ENCODE data around the gene PTGER4.

PTGER4 gene

GRCh38 chr5:40675396-40676133 lies 4.2 kb upstream of the PTGER4 start:
- Histone ChIP-seq H3K9ac (ENCODE audit: low read depth, low read length, poor library complexity, severe bottlenecking) (peak overlapping the region; percentile 92), H3K9me3 (ENCODE audit: insufficient read depth, low read depth, low read length) (no peaks in the 10 kb centered on the region), H2AFZ (ENCODE audit: low read length) (no peak overlapping the region), H3K36me3 (ENCODE audit: insufficient read depth, low read length) (no peaks in the 10 kb centered on the region), H3K79me2 (ENCODE audit: insufficient read depth, low read length) (peaks cover 30% of the 10 kb centered on the region), H3K27me3 (ENCODE audit: insufficient read depth, low read length, poor library complexity, severe bottlenecking) (no peaks in the 10 kb centered on the region), H3K4me1 (ENCODE audit: insufficient read depth, low read length, poor library complexity, severe bottlenecking) (peaks cover 79% of the 10 kb centered on the region), H3F3A (ENCODE audit: low read depth) (peaks cover 7% of the 10 kb centered on the region), H3K4me2 (ENCODE audit: low read depth, low read length, poor library complexity, severe bottlenecking) (peak overlapping the region; percentile 86), H4K20me1 (ENCODE audit: insufficient read depth, low read length, poor library complexity, severe bottlenecking) (peaks cover 7% of the 10 kb centered on the region), H3K9me2 (replicated peaks; ENCODE audit: low read depth, low read length) (no peaks in the 10 kb centered on the region), H3K4me3 (ENCODE audit: low read length, poor library complexity, severe bottlenecking) (peak overlapping the region; percentile 94)
- TF ChIP-seq EZH2phosphoT487 (IDR thresholded peaks at IDR 0.05; ENCODE audit: borderline replicate concordance) (no peak), CTCF (conservative IDR thresholded peaks at IDR 0.05; ENCODE audit: low read length) (no peak)

- Histone ChIP-seq H2AFZ (ENCODE audit: low read length) (no peak overlapping the region), H3K4me3 (ENCODE audit: low read length, poor library complexity, severe bottlenecking) (peak overlapping the region; percentile 94), H3F3A (ENCODE audit: low read depth) (peaks cover 7% of the 10 kb centered on the region), H4K20me1 (ENCODE audit: insufficient read depth, low read length, poor library complexity, severe bottlenecking) (peaks cover 20% of the 10 kb centered on the region), H3K79me2 (ENCODE audit: insufficient read depth, low read length) (peaks cover 42% of the 10 kb centered on the region), H3K9me2 (replicated peaks; ENCODE audit: low read depth, low read length) (no peaks in the 10 kb centered on the region), H3K4me2 (ENCODE audit: low read depth, low read length, poor library complexity, severe bottlenecking) (peak overlapping the region; percentile 86), H3K27me3 (ENCODE audit: insufficient read depth, low read length, poor library complexity, severe bottlenecking) (no peaks in the 10 kb centered on the region), H3K9me3 (ENCODE audit: insufficient read depth, low read depth, low read length) (no peaks in the 10 kb centered on the region), H3K36me3 (ENCODE audit: insufficient read depth, low read length) (no peaks in the 10 kb centered on the region), H3K4me1 (ENCODE audit: insufficient read depth, low read length, poor library complexity, severe bottlenecking) (peaks cover 69% of the 10 kb centered on the region), H3K9ac (ENCODE audit: low read depth, low read length, poor library complexity, severe bottlenecking) (peak overlapping the region; percentile 92)
- TF ChIP-seq EZH2phosphoT487 (IDR thresholded peaks at IDR 0.05; ENCODE audit: borderline replicate concordance) (no peak), CTCF (conservative IDR thresholded peaks at IDR 0.05; ENCODE audit: low read length) (no peak)
These were observed 2.9 kb upstream of the PTGER4 start for GRCh38 chr5:40676613-40677343.

DNA sequence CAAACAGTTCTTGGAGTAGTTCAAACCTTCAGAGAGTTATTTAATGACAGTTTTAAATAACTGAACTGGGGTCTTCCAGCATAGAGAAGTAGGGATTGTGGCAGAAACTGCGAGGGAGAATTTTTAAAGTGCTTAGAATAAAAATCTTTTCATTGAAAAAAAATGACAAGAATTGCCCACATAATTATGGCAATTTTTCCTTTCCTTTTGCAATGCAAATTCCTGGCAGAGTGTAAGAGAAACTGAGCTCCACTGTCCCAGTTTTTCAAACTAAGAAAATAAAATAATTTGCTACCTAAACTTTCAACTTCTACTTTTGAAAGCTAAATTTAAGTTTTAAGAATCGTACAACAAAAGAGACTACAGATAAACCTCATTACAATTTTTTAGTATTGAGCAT lies 2.3 kb upstream of the PTGER4 start:
- Histone ChIP-seq H3K9me3 (ENCODE audit: insufficient read depth, low read depth, low read length) (no peaks in the 10 kb centered on the region), H3K4me2 (ENCODE audit: low read depth, low read length, poor library complexity, severe bottlenecking) (peak overlapping the region; percentile 86), H3K9ac (ENCODE audit: low read depth, low read length, poor library complexity, severe bottlenecking) (peak overlapping the region; percentile 92), H3K4me3 (ENCODE audit: low read length, poor library complexity, severe bottlenecking) (peak overlapping the region; percentile 94), H2AFZ (ENCODE audit: low read length) (no peak overlapping the region), H3K4me1 (ENCODE audit: insufficient read depth, low read length, poor library complexity, severe bottlenecking) (peaks cover 67% of the 10 kb centered on the region), H3K79me2 (ENCODE audit: insufficient read depth, low read length) (peaks cover 49% of the 10 kb centered on the region), H3K27me3 (ENCODE audit: insufficient read depth, low read length, poor library complexity, severe bottlenecking) (no peaks in the 10 kb centered on the region), H3F3A (ENCODE audit: low read depth) (peaks cover 7% of the 10 kb centered on the region), H3K9me2 (replicated peaks; ENCODE audit: low read depth, low read length) (no peaks in the 10 kb centered on the region), H4K20me1 (ENCODE audit: insufficient read depth, low read length, poor library complexity, severe bottlenecking) (peaks cover 26% of the 10 kb centered on the region), H3K36me3 (ENCODE audit: insufficient read depth, low read length) (peaks cover 4% of the 10 kb centered on the region; the same call in 1 of the 2 replicates)
- TF ChIP-seq EZH2phosphoT487 (IDR thresholded peaks at IDR 0.05; ENCODE audit: borderline replicate concordance) = no peak
- no peak for TF ChIP-seq CTCF (conservative IDR thresholded peaks at IDR 0.05; ENCODE audit: low read length)

Data from Loucy (cell line).